HTERT RPE-1 (cell line): ENCODE data around the gene NAV2.

Source experiments
- in situ Hi-C: fragments of 300-500 bp; cut with MboI; formaldehyde crosslinking; loops from 4 replicates; pipeline ENCODE4 v1.14.3; 2020; ENCODE audit warnings: low sequenced_read_pairs

The NAV2 gene

DNA sequence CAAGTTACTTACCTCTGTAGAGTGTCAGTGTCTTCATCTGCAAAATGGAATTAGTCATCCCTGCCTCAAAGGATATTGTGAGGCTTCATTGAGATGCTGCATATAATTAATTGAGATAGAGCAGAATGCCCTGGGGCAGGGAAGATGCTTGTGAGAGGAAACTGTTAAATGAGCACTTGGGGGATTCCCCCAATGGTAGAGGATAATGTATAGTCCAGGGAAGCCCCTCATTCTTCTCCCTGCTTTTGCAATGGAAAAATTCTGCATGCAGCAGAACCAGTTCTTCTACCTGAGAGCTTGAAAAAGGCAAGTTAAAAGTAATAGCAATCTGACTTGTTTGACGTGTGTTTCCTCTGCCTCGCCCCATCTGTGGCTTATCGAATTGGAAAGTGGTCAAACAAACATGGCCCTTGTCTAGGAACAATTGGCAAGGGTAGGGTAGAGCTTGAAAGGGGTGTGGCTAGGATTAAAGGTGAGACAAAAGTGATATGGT is 90.9 kb downstream of the NAV2 start:
- in situ Hi-C loops = no loop called here

DNA sequence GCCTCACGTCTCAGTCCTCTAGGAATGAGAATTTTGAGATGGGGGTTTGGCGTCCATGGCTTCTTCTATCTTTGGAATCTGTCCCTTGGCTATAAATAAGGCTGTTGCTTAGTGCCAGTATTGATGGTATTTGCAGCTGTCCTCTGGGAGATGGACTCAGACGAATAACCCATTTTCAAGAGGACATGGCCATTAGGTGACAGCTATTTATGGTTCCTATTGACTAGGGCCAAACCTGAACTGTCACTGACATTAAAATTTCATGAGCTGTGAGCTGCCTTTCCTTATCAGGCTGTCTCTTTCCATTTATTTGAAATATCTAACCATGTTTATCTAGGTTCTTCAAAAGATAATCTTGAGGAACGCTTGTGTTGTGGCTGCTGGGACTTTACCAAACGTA is 92.7 kb downstream of the NAV2 start:
- in situ Hi-C loops = no loop called here

DNA sequence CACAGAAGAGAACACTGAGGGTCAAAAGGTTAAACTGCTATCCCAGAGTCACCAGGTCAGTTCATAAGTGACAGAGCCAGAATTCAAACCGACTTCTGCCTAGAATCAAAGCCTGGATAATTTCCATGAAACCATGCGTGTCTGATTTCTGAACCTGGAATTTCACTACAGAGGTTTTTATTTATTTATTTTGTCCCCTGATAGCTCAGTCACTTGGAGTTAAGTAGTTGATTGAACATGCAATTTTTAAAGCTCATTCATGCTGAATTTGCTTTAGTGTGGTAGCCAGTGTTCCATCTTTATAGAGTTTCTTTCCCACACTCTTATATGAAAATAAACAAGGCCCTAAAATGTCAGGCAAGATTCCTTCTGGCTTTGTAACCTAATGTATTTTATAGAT is 93.2 kb downstream of the NAV2 start:
- in situ Hi-C loops = no loop called here

DNA sequence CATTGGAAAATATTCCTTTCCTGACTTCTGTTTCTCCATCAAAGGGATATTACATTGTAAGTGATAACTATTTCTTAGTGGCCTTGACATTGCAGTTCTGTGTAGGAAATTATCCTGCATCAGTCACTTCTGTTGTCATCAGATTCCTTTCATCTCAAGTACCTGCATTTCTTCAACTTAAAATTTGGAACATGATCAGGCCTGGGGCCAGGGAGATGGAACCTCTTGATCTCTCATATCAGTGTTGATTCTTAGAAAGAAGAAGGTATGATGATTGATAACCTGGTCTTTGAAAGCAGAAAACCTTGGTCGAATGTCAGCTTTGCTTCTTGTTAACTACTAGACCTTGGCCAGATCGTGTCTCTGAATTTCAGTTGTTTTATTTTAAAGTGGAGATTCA is 93.6 kb downstream of the NAV2 start:
- in situ Hi-C loops = no loop called here

GRCh38 chr11:19808076-19808911 is 95.7 kb downstream of the NAV2 start:
- in situ Hi-C loops = no loop called here

DNA sequence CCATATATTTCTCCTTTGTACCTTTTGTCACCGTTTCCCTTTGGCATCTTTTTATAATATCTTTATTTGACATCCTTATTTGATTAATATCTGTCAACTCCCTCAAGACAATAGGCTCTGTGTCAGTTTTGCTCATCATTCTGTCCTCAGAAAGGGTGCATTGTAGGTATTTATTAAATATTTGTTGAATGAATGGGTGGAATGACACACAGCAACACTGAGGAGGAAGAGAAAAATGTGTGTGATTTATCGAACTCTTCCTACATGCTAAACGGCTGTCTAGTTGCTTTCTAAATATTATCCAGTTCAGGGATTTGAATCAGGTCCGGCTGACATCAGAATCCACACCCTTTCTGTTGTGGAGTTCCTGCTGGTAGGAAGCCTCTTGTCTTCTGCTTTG is 98.2 kb downstream of the NAV2 start:
- in situ Hi-C loops = no loop called here

GRCh38 chr11:19811380-19811779 is 98.7 kb downstream of the NAV2 start:
- in situ Hi-C loops = no loop called here

DNA sequence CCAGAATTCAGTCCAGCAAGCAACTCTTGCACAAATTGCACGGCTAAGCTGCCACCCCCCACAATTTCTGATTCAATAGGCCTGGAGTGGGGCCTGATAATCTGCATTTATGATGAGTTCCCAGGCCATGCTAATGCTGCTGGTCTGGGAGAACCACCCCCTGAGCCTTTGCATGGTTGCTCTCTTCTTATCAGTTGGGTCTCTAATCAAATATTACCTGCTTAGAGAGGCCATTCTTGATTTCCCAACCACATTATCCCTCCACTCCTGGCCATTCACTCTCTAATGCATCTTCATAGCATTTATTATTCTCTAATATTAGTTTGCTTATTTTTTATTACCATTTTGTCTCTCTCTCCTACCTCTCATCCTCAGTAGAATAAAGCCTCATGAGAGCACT is 99.5 kb downstream of the NAV2 start:
- in situ Hi-C loops = no loop called here

GRCh38 chr11:19812710-19813109 is 100.1 kb downstream of the NAV2 start:
- in situ Hi-C loops = no loop called here

GRCh38 chr11:19813158-19813879 is 100.7 kb downstream of the NAV2 start:
- in situ Hi-C loops = no loop called here

GRCh38 chr11:19814421-19814820 is 101.8 kb downstream of the NAV2 start:
- in situ Hi-C loops = no loop called here

GRCh38 chr11:19816040-19816439 is 103.4 kb downstream of the NAV2 start:
- in situ Hi-C loops = no loop called here

DNA sequence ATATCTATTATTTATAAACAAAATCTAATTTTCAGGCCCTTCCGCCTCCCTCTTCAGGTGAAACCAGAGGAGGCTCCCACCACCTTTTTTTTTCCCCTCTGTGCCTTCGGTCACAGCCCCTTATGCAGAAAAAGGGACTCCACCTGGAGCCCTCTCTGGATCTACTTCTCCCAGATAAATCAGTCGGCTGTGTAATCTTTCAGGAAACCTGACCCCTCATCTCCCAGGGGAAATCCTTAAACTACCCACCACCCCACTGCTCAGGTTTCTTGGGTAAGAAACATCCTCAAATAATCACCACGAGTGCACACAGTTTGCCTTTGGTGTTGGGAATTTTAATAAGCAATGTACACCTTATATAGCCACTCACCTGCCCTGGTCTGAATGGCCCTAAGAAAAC is 104.2 kb downstream of the NAV2 start:
- in situ Hi-C loops = no loop called here

DNA sequence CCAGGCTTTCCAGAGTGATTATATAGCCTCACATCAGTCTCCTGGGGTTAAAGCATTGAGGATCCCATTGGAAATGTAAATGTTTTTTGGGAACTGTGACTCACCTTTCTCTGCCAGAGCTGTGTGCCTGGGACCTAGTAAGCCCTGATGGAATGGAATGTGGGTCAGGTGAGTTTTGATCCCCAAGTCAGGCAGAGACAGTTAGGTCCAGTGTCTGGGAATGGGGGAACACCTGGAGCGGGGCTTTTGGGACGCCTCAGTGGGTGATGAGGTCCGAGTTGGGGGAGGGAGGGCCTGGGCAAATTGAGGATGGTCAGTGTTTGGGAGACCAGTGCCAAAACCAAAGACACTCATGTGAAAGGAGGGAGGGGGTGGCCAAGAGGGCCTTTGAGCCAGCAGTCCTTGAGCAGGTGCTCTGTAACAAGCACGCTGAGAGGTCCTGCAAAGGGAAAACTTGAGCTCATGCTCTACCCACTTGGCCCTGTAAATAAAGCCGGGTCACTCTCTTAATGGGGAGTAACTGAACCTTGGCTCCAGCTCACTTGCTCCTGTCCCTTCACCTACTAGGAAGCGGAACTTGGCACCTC is 104.7 kb downstream of the NAV2 start:
- in situ Hi-C loops = no loop called here

- in situ Hi-C loops = no loop called here
These were observed 105.2 kb downstream of the NAV2 start for GRCh38 chr11:19817870-19818269.

- in situ Hi-C loops = no loop called here
These were observed 106.0 kb downstream of the NAV2 start for GRCh38 chr11:19818619-19819018.

DNA sequence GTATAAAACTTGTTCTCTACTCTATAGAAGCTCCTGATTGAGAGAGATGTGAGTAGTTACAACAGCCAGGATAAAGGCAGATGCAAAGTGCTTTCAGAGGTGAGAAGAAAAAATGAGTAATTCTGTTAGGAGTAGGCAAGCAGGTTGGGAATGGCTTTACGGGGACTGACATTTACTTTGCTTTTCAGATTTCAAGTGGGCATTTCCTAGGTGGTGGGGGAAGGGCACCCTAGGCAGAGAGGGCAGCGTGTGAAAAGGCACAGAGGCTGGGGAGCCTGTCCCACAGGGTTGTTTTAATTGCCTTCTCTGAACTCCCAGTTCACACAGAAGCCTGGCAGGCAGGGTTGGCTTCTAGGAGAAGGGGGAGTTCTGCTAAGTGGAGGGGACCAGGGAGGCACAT is 106.5 kb downstream of the NAV2 start:
- in situ Hi-C loops = no loop called here

DNA sequence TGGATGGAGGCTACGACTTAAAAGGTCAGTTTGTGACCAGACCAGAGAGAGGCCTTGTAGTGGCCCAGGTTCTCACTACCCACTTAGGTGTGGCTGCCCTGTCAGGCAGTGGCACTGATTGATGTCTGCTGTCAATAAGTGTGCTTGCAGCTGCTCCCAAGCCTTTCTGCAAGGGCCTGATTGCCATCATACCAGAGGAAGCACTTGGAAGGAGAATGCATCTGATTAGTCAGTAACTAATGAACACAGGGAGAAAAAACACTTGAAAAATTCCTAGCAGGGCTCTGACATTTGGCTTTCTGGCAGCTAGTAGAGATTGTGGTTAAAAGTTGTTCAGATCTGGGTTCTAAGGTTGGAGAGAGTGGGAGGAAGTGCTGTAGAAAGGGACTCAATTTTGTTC is 107.5 kb downstream of the NAV2 start:
- in situ Hi-C loops = no loop called here

- in situ Hi-C loops = no loop called here
These were observed 108.8 kb downstream of the NAV2 start for GRCh38 chr11:19821412-19821875.

- in situ Hi-C loops = no loop called here
These were observed 109.4 kb downstream of the NAV2 start for GRCh38 chr11:19821993-19822392.

DNA sequence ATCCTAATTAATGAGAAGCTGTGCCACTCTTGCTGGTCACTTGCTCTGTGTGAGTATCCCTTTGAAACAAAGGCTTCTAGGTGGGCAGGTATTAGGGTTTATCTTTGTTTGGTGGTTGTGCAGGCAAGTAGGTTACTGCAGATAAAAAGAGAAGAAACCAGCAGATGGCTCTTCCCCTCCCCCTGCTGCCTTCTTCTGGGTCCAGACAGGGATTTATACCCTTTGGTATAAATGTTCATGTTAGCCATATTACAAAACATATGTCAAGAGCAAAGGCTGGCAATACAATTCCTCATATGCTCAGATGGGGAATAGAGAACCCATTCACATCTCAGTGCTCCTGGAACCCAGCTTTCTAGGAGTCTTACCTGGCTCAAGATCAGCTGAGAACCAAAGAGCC is 109.9 kb downstream of the NAV2 start:
- in situ Hi-C loops = no loop called here

DNA sequence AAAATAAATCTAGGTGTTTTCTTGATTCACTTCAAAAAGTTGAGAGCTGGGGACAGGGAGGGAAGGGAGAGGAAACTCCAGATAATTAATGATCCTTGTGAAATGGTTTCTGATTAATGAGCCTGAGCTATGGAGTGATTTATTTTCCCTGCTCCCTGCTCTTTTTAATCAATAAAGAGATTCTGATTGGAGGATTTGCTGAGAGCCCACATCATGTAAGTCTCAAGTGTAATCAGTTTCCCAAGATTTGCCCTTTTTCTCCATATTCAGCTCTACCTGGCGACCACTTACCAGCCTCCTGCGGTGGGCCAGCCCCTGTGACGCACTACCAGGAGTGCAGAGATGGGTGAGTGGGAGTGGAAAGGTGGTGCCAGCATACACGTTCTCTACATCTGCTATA is 114.0 kb downstream of the NAV2 start:
- in situ Hi-C loops = no loop called here
